HG03469 (cell line): Measurements from ENCODE around the gene PYGB.
"Not testable (repeated sequence)": the region's sequence is repeated elsewhere in the genome, so short reads cannot be mapped to it uniquely, and the experiment has no call there.

Experiments
- ATAC-seq: cut with Tn5 transposase; IDR thresholded peaks from one replicate; pipeline ENCODE4 v1.9.1; 2021; ENCODE audit warnings: mild to moderate bottlenecking, moderate library complexity, moderate number of reproducible peaks; ENCODE audit not compliant: unreplicated experiment

Gene PYGB

DNA sequence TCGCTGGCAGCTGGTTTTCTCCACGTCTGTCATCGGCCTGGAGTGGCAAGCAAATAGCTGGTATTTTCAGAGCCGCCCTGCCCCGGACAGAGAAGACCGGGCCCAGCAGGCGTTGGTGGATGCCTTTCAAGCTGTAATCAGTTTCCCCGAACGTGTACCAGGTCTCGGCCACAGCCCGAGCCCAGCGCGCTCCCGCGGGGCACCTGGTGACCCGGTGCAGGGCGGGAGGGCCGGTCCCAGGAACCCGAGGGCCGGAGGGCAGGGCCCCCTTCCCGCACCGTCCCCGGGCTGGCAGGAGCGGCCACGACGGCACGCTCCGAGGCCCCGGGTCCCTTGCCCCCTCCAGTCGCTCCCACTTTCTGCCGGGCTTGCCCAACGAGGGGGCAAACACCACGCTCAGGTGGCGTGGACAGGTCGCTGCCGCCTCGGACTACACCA, 348 bp upstream of the PYGB start:
- ATAC-seq = peak; percentile 18

DNA sequence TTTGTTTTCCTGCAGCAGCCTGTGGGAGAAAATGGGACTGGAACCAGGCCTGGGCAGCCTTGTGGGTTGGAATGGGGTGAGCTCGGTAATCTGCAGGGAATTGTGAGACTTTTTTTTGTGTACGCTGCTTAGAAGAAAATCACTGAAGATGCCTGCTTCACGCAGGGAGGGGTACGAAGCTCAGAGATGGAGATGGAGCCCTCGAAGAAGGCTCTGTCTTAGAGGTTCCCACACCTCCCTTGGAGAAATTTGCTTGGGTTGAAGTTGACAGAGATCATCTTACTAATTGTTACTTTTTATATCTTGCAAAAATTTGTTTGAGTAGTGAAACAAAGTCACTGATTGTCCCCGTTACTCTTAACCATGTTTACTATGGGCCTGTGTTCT, 894 bp downstream of the PYGB start:
- no peak for ATAC-seq

DNA sequence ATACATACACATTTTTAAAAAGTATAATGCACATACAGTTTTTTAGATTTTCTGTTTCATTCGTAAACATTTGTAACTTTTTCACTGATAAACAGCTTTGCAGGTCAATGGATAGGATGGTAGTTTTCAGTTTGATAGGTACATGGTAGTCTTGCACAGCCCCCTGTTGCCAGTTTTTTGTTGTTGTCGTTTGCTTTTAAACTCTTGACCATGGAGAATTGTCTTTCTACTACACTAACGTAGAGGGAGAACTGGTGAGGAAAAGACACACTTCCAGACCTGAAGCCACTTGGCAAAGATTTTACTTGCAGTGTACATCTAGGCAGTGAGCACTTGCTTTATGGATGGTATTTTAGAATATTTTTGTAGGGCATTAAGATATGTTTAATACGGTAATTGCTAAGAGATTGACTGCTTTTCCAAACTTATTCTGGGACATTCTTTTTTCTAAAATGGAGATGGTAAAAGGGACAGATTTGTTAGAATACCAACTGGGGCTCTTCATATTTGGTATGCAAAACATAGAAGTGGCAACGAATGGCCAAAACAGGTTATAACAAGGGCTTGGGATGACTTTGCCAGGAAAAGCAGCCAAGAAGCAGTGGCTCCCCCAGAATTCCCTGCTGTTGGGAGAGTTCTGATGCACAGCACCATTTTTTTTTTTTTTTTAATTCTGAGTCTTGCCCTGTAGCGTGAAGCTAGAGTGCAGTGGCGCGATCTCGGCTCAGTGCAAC, 1.5 kb downstream of the PYGB start:
- no peak for ATAC-seq

DNA sequence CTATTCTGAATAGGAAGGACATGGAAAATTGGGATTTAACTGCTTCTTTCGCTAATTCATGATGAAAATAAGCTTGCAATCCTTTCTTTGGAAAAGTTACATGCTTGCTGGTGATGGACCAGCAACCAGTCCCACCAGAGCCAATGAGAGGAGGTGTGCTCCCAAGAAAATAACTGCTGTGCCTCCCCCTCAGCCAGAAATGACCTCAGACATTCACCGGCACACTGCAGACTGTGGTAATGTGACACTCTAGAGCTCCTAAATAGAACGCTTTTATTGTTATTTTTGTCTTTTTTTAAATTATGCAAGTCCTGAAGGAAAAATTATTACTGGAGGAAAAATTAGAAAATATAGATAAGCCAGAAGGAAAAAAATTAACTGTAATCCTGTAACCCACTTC, 2.6 kb downstream of the PYGB start:
- ATAC-seq = no peak

DNA sequence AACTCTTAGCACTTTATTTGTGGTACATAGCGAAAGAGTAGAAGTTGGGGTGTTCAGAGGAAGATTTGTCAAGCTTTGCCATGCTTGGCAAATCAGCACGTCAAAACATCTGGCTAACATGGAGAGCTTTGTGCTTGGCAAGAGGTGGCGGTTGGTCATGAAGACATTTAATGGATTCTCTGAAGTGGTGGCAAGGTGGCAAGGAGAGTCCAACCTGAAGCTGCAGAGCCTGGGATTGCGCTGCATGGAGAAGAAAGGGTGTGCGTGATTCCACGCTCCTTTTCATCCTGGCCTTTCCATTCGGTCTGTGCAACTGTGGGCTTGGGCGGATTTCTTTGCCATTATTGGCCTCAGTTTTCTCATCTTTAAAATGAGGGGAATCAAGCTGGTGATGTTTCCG, 3.1 kb downstream of the PYGB start:
- no peak for ATAC-seq

DNA sequence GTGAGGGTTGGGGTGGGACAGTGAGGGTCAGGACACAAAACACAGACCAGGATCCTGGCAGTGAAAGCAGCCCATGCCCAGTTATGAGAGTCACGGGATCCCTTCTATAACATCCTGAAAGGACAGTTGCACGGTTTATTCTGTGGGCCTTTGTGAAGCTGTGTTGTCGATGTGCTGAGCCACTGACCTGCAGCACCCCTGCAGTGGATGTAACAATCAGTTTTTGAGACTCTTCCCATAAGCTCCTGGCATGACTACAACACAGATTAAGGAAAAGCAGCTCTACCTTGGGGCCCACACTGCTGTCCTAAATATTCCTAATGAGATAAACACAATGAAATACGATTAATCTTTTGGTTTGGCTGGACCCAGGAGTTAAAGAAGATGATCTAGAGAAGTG, 3.7 kb downstream of the PYGB start:
- ATAC-seq = no peak

DNA sequence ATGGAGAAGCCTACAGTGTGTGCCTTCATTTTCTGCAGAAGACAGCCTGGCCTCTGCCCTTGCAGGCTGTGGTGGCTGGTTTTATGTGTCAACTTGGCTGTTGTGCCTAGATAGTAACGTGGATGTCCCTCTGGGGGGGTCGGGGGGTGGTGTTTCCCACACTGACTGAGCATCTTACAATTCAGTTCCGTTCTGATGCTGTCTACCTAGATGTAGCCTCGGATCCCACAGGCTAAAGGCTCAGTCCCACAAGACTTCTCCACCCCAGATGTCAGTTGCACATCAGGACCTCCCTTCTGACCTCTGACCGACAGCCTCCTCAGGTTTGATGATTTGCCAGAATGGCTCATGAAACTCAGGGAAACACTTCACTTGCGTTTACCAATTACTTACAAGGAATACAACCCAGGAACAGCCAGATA, 4.4 kb downstream of the PYGB start:
- no peak for ATAC-seq

DNA sequence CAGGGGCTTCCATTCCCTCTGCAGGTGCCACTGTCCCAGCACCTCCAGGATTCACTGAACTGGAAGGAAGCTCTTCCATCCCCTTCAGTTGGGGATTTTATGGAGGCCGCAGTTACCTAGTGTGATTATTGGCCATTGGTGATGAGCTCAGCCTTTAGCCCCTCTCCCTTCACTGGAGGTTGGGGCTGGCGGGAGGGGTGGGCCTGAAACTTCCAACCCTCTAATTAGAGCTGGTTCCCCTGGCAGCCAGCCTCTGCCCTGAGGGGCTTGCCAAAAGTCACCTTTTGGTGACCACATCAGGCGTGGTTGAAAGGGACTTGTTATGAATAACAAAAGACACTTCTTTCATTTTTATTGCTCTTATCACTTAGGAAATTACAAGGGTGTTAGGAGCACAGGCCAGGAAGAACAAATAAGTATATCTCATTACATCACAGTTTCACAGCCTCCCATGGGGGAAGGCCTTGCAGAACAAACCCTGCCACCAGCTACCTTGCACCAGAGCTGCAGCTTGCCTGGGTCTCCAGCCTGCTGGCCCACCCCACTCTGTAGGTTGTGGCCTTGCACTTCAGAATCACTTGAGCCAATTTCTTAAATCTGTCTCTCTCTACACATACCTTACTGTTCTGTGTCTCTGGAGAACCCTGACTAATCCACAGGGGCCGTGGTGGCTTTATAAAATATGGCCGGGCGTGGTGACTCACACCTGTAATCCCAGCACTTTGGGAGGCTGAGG, 5.0 kb downstream of the PYGB start:
- no peak for ATAC-seq

DNA sequence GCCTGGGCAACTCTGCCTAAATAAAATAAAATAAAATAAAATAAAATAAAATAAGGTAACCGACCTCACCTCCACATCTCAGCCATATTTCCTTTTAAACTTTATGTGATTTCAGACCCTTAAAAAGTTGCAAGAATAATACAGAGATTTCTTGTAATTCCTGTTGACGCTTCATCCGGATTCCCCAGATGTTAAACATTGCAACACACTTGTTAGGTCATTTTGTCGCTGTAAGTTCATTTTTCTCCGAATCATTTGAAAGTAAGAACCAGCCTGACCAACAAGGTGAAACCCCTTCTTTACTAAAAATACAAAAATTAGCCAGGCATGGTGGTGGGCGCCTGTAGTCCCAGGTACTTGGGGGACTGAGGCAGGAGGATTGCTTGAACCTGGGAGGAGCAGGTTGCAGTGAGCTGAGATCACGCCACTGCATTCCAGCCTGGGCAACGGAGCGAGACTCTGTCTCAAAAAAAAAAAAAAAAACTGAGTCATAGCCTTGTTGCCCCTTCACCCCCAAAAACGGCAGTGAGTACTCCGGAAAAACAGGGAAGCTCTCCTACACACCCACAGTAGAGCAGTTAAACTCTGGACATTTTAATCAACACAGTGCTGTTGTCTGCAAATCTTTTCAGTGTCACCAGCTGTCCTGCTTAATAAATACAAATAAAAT, 5.9 kb downstream of the PYGB start:
- no peak for ATAC-seq

DNA sequence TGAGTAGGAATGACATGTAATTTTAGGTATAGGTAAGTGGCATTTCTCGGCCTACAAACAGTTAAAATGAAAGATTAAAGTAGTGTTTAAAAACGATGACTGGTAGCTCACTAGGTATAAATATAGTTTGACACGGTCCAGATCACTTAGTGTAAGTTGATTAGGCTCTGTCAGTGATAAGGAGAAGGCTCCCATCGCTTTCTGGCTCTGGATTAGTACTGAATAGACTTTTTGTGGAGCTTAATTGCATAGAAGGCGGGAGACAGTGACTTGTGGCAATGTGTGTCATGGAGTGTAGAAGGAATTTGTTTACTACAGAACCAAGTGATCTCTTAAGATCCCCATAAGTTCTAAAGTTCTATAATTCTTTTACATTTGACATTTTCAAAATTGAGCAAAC, 6.7 kb downstream of the PYGB start:
- ATAC-seq = no peak

DNA sequence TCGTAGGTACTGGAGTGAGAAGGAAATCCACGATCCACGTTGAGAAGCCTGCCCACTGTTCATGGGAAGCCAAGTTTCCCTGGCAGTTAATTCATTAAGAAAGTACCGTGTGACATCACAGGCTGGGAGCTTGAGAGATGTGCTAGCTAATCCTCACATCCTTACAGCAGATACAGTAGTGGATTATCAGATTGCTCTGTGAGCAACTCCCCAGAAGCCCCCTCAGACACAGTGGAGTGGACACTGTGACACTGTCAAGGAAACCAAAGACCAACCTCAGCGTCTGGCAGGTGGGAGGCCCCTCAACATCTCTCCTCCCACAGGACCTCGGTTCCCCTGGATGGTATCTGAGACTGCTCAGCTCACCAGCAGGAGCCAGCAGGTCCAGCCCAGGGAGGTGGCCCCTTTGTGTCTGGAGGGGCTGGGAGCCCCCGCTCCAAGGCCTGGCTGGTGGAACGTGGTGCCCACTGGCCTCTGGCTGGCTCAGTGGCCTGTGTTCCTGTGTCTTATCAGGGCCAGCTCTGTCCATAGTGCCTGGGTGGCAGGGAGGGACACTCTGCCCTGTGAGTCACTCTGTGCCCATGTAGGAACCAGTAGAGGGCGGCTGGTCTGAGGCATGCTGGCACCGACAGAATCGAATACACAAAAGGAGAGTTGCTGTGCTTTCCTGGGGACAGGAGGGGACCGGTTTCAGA, 7.2 kb downstream of the PYGB start:
- ATAC-seq = no peak

DNA sequence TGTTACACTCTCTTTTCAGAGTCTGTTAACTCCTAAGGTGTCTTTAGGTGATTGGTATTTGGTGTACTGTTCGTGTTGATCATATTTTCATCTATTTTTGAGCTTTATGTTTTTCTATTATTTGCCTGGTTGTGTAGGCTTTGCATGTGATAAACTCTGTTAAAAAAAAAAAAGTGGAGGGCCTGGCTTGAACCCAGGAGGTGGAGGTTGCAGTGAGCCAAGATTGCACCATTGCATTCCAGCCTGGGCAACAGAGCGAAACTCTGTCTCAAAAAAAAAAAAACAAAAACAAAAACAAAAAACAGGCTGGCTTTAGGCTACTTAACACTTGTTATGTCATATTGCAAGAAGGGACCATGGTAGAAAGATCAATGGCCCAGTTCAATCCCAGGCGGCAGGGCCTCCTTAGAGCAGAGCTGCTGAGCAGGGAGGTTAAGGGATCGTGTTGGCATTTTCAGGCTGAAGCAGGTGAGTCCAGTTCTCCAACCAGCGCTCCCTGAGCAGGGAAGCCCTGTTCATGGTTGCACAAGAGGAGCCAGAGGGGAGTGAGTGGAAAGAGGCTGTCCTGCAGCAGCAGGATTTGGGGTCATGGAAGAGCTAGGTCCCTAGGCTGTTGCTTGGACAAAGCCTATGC, 8.5 kb downstream of the PYGB start:
- no peak for ATAC-seq

DNA sequence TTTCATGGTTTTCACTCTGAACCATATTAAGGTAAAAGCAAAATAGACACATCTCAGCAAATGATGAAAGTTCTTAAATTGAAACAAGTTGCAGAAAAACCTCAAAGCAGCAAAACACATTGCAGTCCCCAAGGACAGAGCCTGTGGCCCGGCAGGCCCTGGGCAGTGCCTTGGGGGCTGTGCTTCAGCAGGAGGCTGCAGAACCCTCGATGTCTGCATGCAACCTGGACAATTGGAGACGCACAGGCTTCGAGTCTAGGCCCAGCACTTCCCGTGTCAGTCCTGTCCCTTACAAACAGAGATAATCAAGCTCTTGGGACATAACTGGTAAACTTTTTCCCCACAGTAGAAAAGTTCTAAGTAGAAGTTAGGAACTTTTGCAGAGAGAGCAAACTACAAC, 9.2 kb downstream of the PYGB start:
- no peak for ATAC-seq

DNA sequence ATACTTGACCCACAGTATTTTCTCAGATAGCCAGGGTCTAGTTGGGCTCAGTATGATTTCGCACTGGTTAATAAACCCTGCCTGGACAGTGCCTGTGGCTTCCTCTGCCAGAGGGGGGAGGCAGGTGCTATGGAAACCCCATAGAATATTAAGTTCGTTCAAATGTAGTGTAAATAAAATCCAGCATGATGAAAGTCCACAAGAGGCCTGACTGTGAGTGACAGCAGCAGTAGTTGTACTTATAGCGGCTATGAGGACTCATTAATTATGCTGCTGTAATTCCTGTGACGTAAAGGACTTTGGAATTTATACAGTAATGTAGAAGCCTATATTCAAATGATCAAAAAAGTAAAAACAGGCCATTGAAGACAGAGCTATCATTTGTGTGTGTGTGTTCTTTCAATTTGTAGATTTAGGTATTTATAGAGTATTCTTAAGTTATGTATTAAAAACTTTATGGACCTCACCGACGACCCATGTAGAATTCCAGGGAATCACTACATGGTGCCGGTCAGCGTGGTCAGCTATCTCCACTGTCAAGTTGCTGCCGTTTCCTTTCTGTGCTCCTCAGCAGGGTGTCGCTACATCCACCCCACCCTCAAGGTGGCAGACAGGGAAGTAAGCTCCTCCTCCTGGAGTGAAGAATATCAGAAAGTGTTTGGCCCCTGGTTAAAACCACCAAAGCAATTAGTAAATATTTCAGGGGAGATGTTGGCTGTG, 10.0 kb downstream of the PYGB start:
- ATAC-seq = no peak

DNA sequence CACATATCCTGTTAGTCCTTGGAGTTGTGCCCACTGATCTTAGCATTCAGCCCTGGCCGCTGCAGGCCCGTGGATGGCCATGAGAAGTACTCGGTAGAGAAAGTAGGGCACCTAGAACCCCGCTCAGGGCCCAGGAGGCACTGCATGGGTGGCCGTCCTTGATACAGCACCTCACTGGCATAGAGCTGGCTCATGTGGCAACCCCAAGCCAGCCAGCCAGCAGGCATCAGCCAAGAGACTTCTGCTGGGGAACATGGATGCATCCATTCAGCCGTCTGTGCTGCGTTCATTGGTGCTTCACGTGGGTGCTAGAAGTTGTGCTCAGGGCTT, 10.6 kb downstream of the PYGB start:
- ATAC-seq = no peak

DNA sequence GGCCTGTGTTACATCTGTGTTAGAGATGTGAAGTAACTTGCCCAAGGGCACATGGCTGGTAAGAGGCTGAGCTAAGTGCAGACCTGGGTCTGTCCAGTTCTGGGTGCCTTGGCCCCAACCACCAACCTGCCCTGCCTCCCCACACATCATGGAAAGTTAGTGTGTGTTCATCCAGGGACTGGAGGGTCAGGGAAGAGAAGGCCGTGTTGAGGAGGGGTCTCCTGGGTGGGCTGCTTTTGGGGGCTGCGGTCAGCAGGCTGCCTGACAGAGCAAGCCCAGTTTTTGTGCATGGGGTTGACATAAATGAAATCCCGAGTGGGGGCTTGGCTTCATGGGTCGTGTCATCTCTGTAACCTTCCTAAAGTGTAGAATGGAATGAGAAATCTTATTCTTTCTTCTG, 10.9 kb downstream of the PYGB start:
- ATAC-seq = no peak

DNA sequence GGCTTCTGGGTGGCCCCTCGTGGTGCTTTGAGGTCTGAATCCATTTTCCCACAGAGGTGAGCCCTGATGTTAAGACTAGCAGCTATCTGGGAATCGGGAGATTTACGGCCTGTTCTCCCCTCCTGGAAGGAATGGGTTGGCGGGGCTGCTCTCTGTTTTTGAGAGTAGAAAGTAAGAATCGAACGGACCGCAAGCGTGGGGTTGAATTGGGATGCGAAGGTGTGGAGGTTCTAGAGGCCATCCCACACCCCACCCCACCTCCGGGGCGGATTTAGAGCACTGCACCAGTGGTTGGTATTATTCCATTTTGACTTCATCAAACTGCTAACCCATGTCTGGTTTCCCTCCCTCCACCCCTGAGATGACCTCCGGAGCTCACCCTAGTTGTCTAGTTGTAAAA, 11.5 kb downstream of the PYGB start:
- ATAC-seq = no peak

DNA sequence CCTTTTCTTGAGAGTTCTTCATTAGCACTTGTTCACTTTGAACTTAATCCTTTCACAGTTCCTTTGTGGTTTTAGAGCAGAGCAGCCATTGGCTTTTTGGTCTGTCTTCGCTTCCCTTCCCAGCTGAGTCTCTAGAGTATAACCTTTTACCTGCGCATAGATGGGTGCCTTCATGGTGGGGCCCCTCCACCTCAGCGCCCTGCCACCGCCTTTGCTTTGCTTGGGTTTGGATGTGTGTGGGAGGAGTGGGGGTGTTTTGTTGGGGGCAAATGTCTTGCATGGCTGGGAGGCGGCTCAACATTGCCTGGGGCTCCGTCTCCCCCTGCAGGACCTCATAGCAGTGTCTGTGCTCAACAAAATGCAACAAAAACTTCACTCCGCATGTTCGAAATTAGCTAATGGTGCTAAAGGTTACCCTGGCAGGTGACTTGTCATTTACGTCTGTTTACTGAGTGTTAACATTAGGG, 11.9 kb downstream of the PYGB start:
- no peak for ATAC-seq

DNA sequence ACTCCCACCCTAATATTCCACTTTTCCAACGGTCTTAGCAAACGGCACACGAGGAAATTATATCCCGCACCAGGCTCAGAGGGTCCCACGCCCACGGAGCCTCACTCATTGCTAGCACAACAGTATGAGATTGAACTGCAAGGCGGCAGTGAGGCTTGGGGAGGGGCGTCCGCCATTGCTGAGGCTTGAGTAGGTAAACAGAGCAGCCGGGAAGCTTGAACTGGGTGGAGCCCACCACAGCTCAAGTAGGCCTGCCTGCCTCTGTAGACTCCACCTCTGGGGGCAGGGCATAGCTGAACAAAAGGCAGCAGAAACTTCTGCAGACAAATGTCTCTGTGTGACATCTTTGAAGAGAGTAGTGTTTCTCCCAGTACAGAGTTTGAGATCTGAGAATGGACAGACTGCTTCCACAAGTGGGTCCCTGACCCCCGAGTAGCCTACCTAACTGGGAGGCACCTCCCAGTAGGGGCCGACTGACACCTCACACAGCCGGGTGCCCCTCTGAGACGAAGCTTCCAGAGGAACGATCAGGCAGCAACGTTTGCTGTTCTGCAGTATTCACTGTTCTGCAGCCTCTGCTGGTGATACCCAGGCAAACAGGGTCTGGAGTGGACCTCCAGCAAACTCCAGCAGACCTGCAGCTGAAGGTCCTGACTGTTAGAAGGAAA, 13.0 kb downstream of the PYGB start:
- not testable (repeated sequence) for ATAC-seq
